ENCODE measurements around the gene ACBD3. TPM values are rescaled to one million over a fixed set of nuclear protein-coding genes. Genes with fewer than 3 reads are reported as not detected.

The ACBD3 gene
- total RNA-seq, 5 donors from 2014 or later (not counting 1 experiment from before 2014, with no cell fraction given) = 21.7 to 26.2 (median 22.5) TPM

DNA sequence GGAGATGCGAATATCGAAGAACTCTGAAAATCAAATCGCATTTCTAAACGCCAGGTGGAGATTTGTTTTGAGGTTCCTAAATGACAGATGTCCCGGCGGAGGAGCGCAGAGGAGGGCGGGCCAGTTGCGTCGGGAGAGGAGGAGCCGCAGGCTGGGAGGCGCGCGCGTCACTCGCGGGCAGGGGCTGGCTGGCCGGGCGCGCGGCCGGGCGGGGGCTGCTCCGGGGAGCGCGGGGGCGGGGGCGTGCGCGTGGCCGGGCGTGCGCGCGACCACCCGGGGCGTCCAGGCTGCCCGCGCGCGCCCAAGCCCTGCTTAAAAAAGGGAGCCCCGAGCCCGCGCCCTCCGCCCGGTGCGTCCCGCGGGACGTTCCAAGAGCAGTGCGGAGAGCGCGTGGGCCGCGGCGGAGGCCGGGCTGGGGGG lies 76.7 kb downstream of the ACBD3 start:
- ChIA-PET CTCF (interaction anchor here in 1 of 2 donors (3.3 kb wide), 1 partner anchor 45 kb away, joined by 11 read pairs; no protein-coding TSS in a partner anchor), POLR2A (no interaction called here)
- under 1% methylated on average over 55 of the region's 57 CpGs for WGBS (ENCODE audit: insufficient coverage)
- Histone ChIP-seq H3K4me1 (ENCODE audit: control insufficient read depth in 1 of 2, extremely low read depth in 1 of 2, insufficient read depth in 2 of 2, low read length in 2 of 2) (peaks cover 2 to 22% of the 10 kb centered on the region in 2 experiments), H3K27ac (ENCODE audit: low read length) (peak overlapping the region; percentile 60), H3K9me3 (no peaks in the 10 kb centered on the region), H3K4me3 (ENCODE audit: control insufficient read depth in 1 of 2, extremely low read depth in 1 of 2, low read length in 1 of 2) (peak overlapping the region; percentile 51 to 62), H3K36me3 (ENCODE audit: control insufficient read depth in 2 of 2, extremely low read depth in 1 of 2, insufficient read depth in 1 of 2, low read length in 1 of 2) (no peaks in the 10 kb centered on the region), H3K27me3 (replicated peaks in 1 of 2; ENCODE audit: control insufficient read depth in 2 of 2, extremely low read depth in 1 of 2, insufficient read depth in 2 of 2, low read length in 1 of 2) (no peaks in the 10 kb centered on the region)
- Mint-ChIP-seq H3K4me3 (peak overlapping the region; percentile 81 to 93 (median 93)), H3K27ac (peak overlapping the region; percentile 77 to 88), H3K9me3 (no peaks in the 10 kb centered on the region), H3K27me3 (no peaks in the 10 kb centered on the region), H3K4me1 (peaks cover 12 to 28% (median 13%) of the 10 kb centered on the region in 3 donors), H3K36me3 (no peaks in the 10 kb centered on the region)
- peak; percentile 30 to 85 (median 58) for DNase-seq
- ATAC-seq (replicated peaks in 1 of 4) = peak; percentile 80 to 86 (median 86)

DNA sequence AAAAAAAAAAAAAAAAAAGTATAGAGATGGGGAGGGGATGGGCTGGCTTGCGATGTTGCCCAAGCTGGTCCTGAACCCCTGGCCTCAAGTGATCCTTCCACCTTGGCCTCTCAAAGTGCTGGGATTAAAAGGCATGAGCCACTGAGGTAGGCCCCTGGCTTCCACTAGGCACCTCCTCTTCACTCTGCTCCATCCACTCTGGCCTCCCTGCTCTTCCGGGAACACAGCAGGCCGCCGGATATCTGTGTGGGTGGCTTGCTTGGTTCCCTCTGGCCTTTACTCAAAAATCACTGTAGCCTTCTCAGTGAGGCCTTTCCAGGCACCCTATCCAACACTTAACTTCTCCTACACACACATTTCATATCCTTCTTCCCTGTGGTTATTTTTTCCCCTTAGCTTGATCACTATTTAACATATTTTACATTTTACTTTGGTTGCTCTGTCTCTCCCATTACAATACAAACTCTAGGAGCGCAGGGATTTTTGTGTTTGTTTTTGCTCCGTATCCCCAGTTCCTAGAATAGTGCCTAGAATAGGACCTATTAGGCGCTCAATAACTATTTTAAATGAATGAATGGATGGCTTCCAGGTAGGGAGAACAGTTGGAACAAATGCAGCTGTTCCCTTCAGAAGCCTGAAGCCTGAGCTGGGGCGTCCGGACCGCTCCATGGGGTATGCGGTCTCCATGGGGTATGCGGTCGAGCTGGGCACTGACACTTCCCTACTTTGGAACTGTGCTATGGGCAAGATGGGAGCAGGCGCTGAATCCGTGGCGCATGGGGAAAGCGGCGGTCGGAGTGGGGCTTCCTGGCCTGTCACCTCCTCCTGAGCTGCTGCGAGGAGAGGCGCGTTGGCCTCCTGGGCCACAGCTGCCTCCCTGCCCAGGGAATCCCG lies 77.4 kb downstream of the ACBD3 start:
- H3K27ac ChIP-seq (ENCODE audit: low read length) = peak overlapping the region; percentile 60
- 56% methylated on average over 16 of the region's 23 CpGs for WGBS (ENCODE audit: insufficient coverage)
- POLR2A ChIA-PET = interaction anchor here in 1 of 2 donors (0.6 to 0.7 kb wide), 2 partner anchors 10 to 21 kb away, joined by 4 to 8 read pairs; no protein-coding TSS in a partner anchor
- H3K27ac Mint-ChIP-seq = peak overlapping the region; percentile 77 to 88
- peak overlapping the region in 1 of 2 donors; percentile 51 for H3K4me3 ChIP-seq (ENCODE audit: control insufficient read depth in 1 of 2, extremely low read depth in 1 of 2, low read length in 1 of 2)
- H3K4me3 Mint-ChIP-seq = peak overlapping the region; percentile 81 to 93 (median 93)
- CTCF ChIA-PET = interaction anchor here (0.8 to 3.3 kb wide), 3 partner anchors 16 to 44 kb away, joined by 4 to 11 read pairs (median 5); no protein-coding TSS in a partner anchor
- DNase-seq (peak in 1 of 35 experiments; percentile 9), ATAC-seq (replicated peaks in 1 of 4) (peak in 2 of 4 experiments; percentile 1 to 5)
- H3K36me3 Mint-ChIP-seq = no peaks in the 10 kb centered on the region
- H3K36me3 ChIP-seq (ENCODE audit: control insufficient read depth in 2 of 2, extremely low read depth in 1 of 2, insufficient read depth in 1 of 2, low read length in 1 of 2) = no peaks in the 10 kb centered on the region
- H3K27me3 ChIP-seq (replicated peaks in 1 of 2; ENCODE audit: control insufficient read depth in 2 of 2, extremely low read depth in 1 of 2, insufficient read depth in 2 of 2, low read length in 1 of 2) = no peaks in the 10 kb centered on the region
- H3K27me3 Mint-ChIP-seq = no peaks in the 10 kb centered on the region
- peaks cover 12 to 28% (median 13%) of the 10 kb centered on the region in 3 donors for H3K4me1 Mint-ChIP-seq
- H3K9me3 Mint-ChIP-seq = no peaks in the 10 kb centered on the region
- no peaks in the 10 kb centered on the region for H3K9me3 ChIP-seq
- H3K4me1 ChIP-seq (ENCODE audit: control insufficient read depth in 1 of 2, extremely low read depth in 1 of 2, insufficient read depth in 2 of 2, low read length in 2 of 2) = peaks cover 2 to 22% of the 10 kb centered on the region in 2 experiments

DNA sequence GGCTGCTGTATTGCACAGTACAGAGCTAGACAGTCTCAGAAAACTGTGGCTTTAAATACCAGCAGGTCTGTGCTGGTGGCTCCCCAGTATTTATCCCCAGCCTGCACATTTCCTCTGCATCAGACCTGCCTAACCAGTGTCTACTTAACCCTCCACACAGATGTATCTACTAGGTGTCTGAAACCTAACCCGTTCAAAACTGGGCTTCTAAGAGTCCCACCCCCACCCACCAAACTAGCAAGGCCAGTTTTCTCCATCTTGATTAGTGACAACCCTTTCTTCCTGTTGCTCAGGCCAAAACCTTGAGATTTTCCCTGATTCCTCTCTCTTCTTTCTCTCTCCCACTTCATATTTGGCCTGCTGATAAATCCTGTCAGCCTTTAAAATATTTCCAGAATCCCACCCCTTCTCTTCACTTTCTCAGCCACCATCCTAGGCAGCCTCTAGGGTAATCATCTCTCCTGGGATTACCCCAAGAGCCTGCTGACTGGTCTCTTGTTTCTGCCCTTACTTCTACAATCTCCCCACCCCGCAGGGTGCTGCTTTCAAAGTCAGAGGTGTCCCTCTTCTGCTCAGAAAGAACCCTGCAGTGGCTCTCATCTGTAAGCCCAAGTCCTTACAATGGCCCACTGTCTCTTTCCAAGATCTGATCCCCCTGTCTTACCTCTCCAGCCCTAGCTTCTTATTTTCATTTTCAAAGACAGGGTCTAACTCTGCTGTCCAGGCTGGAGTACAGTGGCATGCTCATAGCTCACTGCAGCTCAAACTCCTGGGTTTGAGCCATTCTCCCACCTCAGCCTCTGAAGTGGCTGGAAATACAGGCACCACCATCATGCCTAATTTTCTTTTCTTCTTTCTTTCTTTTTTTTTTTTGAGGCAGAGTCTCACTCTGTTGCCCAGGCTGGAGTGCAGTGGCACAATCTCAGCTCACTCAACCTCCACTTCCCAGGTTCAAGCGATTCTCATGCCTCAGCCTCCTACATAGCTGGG lies 78.8 kb downstream of the ACBD3 start:
- Mint-ChIP-seq H3K4me3 (no peak overlapping the region), H3K36me3 (no peaks in the 10 kb centered on the region), H3K27me3 (no peaks in the 10 kb centered on the region), H3K4me1 (peaks cover 12 to 27% (median 13%) of the 10 kb centered on the region in 3 donors), H3K27ac (peak overlapping the region; percentile 79), H3K9me3 (no peaks in the 10 kb centered on the region)
- POLR2A ChIA-PET = interaction anchor here in 1 of 2 donors (0.7 kb wide), 1 partner anchor 8 kb away, joined by 8 read pairs; no protein-coding TSS in a partner anchor
- H3K4me1 ChIP-seq (ENCODE audit: control insufficient read depth in 1 of 2, extremely low read depth in 1 of 2, insufficient read depth in 2 of 2, low read length in 2 of 2) = peaks cover 2 to 22% of the 10 kb centered on the region in 2 experiments
- no peaks in the 10 kb centered on the region for H3K27me3 ChIP-seq (replicated peaks in 1 of 2; ENCODE audit: control insufficient read depth in 2 of 2, extremely low read depth in 1 of 2, insufficient read depth in 2 of 2, low read length in 1 of 2)
- H3K36me3 ChIP-seq (ENCODE audit: control insufficient read depth in 2 of 2, extremely low read depth in 1 of 2, insufficient read depth in 1 of 2, low read length in 1 of 2) = no peaks in the 10 kb centered on the region
- CTCF ChIA-PET = interaction anchor here (0.8 to 1.6 kb wide), 3 partner anchors 17 to 43 kb away, joined by 4 to 5 read pairs (median 4); no protein-coding TSS in a partner anchor
- DNase-seq (no peak), ATAC-seq (replicated peaks in 1 of 4) (no peak)
- H3K9me3 ChIP-seq = no peaks in the 10 kb centered on the region
- 60% methylated on average over 2 of the region's 3 CpGs for WGBS (ENCODE audit: insufficient coverage)
- no peak overlapping the region for H3K4me3 ChIP-seq (ENCODE audit: control insufficient read depth in 1 of 2, extremely low read depth in 1 of 2, low read length in 1 of 2)
- no peak overlapping the region for H3K27ac ChIP-seq (ENCODE audit: low read length)

DNA sequence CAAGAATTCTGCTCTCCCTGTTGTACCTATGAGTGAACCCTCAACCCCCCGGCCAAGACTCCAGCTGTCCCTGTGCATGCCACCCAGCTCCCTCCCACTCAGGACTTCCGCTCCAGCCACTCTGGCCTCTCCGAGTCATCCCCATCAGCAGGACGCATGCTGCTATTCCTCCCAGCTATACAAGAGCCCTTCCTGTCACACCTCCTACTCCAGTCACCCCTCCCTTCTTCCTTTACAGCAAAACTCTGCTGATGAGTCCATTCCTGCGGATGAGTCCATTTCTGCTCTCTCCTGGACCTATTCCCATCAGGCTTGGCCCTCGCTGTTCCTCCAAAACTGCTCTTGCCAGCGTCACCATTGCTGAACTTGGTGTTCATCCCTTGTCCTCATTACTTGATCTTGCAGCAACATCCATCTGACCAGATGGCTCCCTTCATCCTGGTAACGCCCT lies 81.8 kb downstream of the ACBD3 start:
- Mint-ChIP-seq H3K36me3 (no peaks in the 10 kb centered on the region), H3K4me3 (no peak overlapping the region), H3K27ac (no peak overlapping the region), H3K4me1 (peaks cover 15 to 25% (median 17%) of the 10 kb centered on the region in 3 donors), H3K9me3 (no peaks in the 10 kb centered on the region), H3K27me3 (no peaks in the 10 kb centered on the region)
- no peak for ATAC-seq (replicated peaks in 1 of 4)
- Histone ChIP-seq H3K27ac (ENCODE audit: low read length) (no peak overlapping the region), H3K36me3 (ENCODE audit: control insufficient read depth in 2 of 2, extremely low read depth in 1 of 2, insufficient read depth in 1 of 2, low read length in 1 of 2) (no peaks in the 10 kb centered on the region), H3K4me1 (ENCODE audit: control insufficient read depth in 1 of 2, extremely low read depth in 1 of 2, insufficient read depth in 2 of 2, low read length in 2 of 2) (peaks cover 0 to 20% of the 10 kb centered on the region in 2 experiments), H3K27me3 (replicated peaks in 1 of 2; ENCODE audit: control insufficient read depth in 2 of 2, extremely low read depth in 1 of 2, insufficient read depth in 2 of 2, low read length in 1 of 2) (peaks cover 0 to 10% of the 10 kb centered on the region in 2 experiments), H3K9me3 (no peaks in the 10 kb centered on the region), H3K4me3 (ENCODE audit: control insufficient read depth in 1 of 2, extremely low read depth in 1 of 2, low read length in 1 of 2) (no peak overlapping the region)
- no peak for DNase-seq
- ChIA-PET CTCF (no interaction called here), POLR2A (no interaction called here)
- 84% methylated on average over 8 of the region's 8 CpGs for WGBS (ENCODE audit: insufficient coverage)

DNA sequence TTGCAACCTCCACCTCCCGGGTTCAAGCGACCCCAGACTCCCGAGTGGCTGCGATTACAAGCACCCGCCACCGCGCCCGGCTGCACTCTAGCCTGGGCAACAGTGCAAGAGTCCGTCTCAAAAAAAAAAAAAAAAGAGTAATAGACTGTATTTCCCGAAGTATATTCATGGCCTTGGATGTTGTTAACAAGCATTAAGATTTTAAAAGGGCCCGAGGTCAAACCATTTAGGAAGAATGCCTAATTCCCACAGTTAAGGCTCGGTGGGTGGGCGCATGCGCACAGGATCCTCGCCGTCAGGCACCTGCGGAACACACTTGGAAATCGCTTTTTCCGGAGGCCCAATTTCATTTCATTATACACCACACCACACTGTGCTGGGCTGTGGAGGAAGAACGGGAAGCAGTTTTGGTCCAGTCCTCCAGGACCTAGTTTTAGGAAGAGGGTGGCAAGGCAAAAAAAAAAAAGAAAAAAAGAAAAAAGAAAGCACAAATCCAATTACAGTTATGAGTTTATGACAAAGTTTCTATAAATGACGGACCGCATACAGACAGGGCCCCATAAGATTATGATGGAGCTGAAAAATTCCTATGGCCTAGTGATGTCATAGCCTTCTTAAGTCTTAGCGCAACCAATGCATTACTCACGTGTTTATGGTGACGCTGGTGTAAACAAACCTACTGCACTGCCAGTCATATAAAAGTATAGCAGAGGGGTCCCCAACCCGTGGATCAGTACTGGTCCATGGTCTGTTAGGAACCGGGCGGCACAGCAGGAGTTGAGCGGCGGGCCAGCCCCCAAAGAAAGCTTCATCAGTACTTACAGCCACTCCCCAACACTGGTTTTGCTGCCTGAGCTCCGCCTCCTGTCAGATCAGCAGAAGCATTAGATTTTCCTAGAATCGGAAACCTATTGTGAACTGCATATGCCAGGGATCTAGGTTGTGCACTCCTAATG lies 85.8 kb downstream of the ACBD3 start:
- ChIA-PET POLR2A (interaction anchor here (0.5 to 0.7 kb wide), 5 partner anchors 26 to 314 kb away, joined by 3 to 6 read pairs (median 3); no protein-coding TSS in a partner anchor), CTCF (interaction anchor here in 1 of 2 donors (0.6 to 1.0 kb wide), 2 partner anchors 36 to 106 kb away, joined by 3 to 6 read pairs; no protein-coding TSS in a partner anchor)
- DNase-seq = peak in 14 of 35 experiments; percentile 15 to 58 (median 38)
- peak in 3 of 4 experiments; percentile 29 to 83 (median 55) for ATAC-seq (replicated peaks in 1 of 4)
- Histone ChIP-seq H3K4me1 (ENCODE audit: control insufficient read depth in 1 of 2, extremely low read depth in 1 of 2, insufficient read depth in 2 of 2, low read length in 2 of 2) (peaks cover 0 to 12% of the 10 kb centered on the region in 2 experiments), H3K4me3 (ENCODE audit: control insufficient read depth in 1 of 2, extremely low read depth in 1 of 2, low read length in 1 of 2) (peak overlapping the region; percentile 41 to 51), H3K27ac (ENCODE audit: low read length) (no peak overlapping the region), H3K9me3 (no peaks in the 10 kb centered on the region), H3K36me3 (ENCODE audit: control insufficient read depth in 2 of 2, extremely low read depth in 1 of 2, insufficient read depth in 1 of 2, low read length in 1 of 2) (no peaks in the 10 kb centered on the region), H3K27me3 (replicated peaks in 1 of 2; ENCODE audit: control insufficient read depth in 2 of 2, extremely low read depth in 1 of 2, insufficient read depth in 2 of 2, low read length in 1 of 2) (peaks cover 0 to 29% of the 10 kb centered on the region in 2 experiments)
- peak overlapping the region in 1 of 2 donors; percentile 36 for H3K27ac Mint-ChIP-seq
- peaks cover 0 to 7% of the 10 kb centered on the region in 2 donors for H3K27me3 Mint-ChIP-seq
- peak overlapping the region; percentile 82 to 86 (median 83) for H3K4me3 Mint-ChIP-seq
- WGBS (ENCODE audit: insufficient coverage) = 29% methylated on average over 17 of the region's 32 CpGs
- H3K9me3 Mint-ChIP-seq = no peaks in the 10 kb centered on the region
- peaks cover 11 to 15% (median 12%) of the 10 kb centered on the region in 3 donors for H3K4me1 Mint-ChIP-seq
- no peaks in the 10 kb centered on the region for H3K36me3 Mint-ChIP-seq
